H1 (cell line): Measurements from ENCODE around the gene PRSS53. TPM values are rescaled to one million over a fixed set of nuclear protein-coding genes. Genes with fewer than 3 reads are reported as not detected.

Experiments
- CHD7 ChIP-seq: fragments of 300-600 bp; sonication (generic); IDR thresholded peaks from 2 replicates; pipeline ENCODE4 v1.7.1; 2012; ENCODE audit warnings: low read length, moderate library complexity, mild to moderate bottlenecking, inconsistent platforms; ENCODE audit not compliant: insufficient replicate concordance
- POLR2A ChIP-seq, 2 experiments: IDR thresholded peaks; 1 replicate in 1 of 2; 2 replicates in 1 of 2; pipeline ENCODE4 v1.6.1; 2011; ENCODE audit warnings: low read depth in 2 of 2, low read length in 2 of 2, mild to moderate bottlenecking in 2 of 2; ENCODE audit errors: control extremely low read depth in 1 of 2
- RAD21 ChIP-seq, 2 experiments: IDR thresholded peaks in 1 of 2; conservative IDR thresholded peaks in 1 of 2; 2 replicates each; pipeline ENCODE4 v1.6.1; 2011; ENCODE audit warnings: low read depth in 2 of 2, low read length in 2 of 2, improper control_type of control experiment in 1 of 2, inconsistent platforms in 1 of 2, mild to moderate bottlenecking in 1 of 2, moderate library complexity in 1 of 2
- RBBP5 ChIP-seq: IDR thresholded peaks from 2 replicates; pipeline ENCODE4 v1.7.1; 2012; ENCODE audit warnings: low read depth, mild to moderate bottlenecking, inconsistent platforms, low read length, moderate library complexity, borderline replicate concordance
- polyA plus RNA-seq, 7 experiments: library from polyadenylated mRNA; depleted of rRNA in 3 of 7; stranded (reverse) in 5 of 7; unstranded in 2 of 7; fragments of >200 nt in 5 of 7; fragments of 200-250 nt in 2 of 7; gene quantifications; 1 replicate in 5 of 7; 2 replicates in 1 of 7; 4 replicates in 1 of 7; pipeline versions ENCODE4 v1.2.1 to v1.2.3, GENCODE V29; 2011 to 2013; ENCODE audit warnings: missing spikeins in 2 of 7, mixed read lengths in 2 of 7
- total RNA-seq: library from RNA; stranded (reverse); fragmentation: NEBNext Ultra II Directional; extraction: Animal tissue kit (Norgen Biotek cat#: 25700); gene quantifications from 2 replicates; pipeline ENCODE4 v1.2.1, GENCODE V29; 2021

Gene PRSS53
- total and polyA plus RNA-seq, 2 of the 8 experiments (the other 6 are each of a cell fraction or from before 2014, with no cell fraction given): 1.7 to 2.6 TPM

GRCh38 chr16:31088459-31089183, at the start of gene PRSS53 (continued):
- TF ChIP-seq CHD7 (no peak), RBBP5 (no peak), POLR2A (IDR thresholded peaks at IDR 0.05; ENCODE audit: control extremely low read depth in 1 of 2, low read depth in 2 of 2, low read length in 2 of 2) (no peak), RAD21 (IDR thresholded peaks at IDR 0.05 in 1 of 2, conservative IDR thresholded peaks at IDR 0.05 in 1 of 2; ENCODE audit: low read depth in 2 of 2, low read length in 2 of 2) (no peak)
